Measurements from ENCODE around the gene SNTB2.
"Not testable (repeated sequence)": the region's sequence is repeated elsewhere in the genome, so short reads cannot be mapped to it uniquely, and the experiment has no call there.

SNTB2 gene

DNA sequence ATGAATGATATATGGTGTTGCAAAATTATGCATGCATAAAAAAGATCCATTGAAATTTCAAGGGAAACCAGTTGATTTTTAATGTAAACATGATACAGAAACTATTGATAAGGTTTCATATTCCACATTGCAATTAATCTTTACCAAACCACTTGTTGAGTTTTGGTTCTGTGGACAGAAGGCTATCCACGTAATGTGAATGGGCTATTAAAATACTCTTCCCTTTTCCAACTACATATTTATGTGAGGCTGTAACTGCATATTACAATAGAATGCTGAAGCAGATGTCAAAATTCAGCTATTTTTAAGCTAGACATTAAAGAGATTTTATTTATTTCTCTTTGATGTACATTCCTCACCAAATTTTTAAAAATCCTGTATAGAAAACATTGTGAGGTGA, 90.4 kb downstream of the SNTB2 start:
- FAIRE-seq (no peak), DNase-seq (ENCODE audit: insufficient read length, low spot score) (no peak)

DNA sequence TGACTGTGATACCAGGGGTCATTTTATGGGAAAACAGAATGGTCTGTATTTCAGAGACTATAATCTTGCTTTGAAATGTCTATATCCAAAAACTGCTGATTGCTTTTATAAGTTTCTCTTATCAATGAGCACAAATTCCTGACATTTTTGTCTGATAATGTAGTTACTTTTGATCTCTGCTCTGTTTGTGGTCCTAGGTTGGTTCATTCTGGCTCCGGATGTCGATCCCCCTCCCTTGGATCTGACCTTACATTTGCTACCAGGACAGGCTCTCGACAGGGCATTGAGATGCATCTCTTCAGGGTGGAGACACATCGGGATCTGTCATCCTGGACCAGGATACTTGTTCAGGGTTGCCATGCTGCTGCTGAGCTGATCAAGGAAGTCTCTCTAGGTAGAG, 96.9 kb downstream of the SNTB2 start:
- FAIRE-seq = no peak

DNA sequence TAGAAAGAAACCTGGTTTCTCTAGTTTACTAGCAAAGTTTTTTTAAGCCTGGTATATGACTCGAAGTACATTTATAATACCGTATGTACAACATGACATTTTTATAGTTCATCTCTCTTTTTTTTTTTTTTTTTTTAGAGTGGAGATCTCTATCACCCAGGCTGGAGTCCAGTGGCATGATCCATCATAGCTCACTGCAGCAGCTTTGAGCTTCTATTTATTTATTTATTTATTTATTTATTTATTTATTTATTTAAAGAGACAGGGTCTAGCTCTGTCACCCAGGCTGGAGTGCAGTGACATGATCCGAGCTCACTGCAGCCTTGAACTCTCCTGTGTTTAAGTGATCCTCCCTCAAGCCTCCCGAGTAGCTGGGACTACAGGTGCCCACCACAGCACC, 98.3 kb downstream of the SNTB2 start:
- no peak for FAIRE-seq
- DNase-seq (ENCODE audit: insufficient read length, low spot score) = no peak

More for the DNA sequence above, 96.9 kb downstream of the SNTB2 start:
- DNase-seq (ENCODE audit: insufficient read length, low spot score) = no peak

DNA sequence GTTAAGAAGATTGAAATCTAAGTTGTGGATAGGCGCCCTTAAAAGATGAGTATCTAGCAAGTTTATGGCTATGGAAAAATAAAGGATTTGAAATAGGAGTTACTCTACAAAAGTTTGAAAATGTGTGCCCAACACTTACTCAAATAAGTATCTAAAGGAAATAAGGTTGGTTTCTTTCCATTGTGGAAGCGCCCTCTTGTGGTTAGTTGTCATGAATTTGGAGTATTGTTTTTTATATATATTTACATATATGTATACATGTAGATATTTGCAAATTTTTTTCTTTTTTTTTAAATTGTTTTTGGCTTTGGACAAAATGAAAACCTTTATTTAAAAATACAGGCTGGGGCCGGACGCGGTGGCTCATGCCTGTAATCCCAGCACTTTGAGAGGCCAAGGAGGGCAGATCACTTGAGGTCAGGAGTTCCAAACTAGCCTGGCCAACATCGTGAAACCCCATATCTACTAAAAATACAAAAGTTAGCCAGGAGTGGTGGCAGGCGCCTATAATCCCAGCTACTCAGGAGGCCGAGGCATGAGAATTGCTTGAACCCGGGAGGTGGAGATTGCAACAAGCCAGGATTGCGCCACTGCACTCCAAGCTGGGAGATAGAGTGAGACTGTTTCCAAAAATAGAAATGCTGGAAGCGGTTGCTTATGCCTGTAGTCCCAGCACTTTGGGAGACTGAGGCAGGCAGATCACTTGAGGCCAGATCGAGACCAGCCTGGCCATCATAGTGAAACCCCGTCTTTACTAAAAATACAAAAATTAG, 100.2 kb downstream of the SNTB2 start:
- FAIRE-seq (peak; percentile 44), DNase-seq (ENCODE audit: insufficient read length, low spot score) (peak; percentile 22)

DNA sequence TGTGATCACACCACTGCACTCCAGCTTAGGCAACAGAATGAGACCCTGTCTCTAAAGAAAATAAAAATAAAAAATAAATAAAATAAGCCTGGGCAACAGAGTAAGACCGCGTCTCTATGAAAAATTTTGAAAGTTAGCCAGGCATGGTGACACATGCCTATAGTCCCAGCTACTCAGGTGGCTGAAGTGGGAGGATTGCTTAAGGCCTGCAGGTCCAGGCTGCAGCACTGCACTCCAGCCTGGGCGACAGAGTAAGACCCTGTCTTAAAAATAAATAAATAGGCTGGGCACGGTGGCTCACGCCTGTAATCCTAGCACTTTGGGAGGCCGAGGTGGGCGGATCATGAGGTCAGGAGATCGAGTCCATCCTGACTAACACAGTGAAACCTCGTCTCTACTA, 104.7 kb downstream of the SNTB2 start:
- not testable (repeated sequence) for FAIRE-seq; DNase-seq (ENCODE audit: insufficient read length, low spot score)

DNA sequence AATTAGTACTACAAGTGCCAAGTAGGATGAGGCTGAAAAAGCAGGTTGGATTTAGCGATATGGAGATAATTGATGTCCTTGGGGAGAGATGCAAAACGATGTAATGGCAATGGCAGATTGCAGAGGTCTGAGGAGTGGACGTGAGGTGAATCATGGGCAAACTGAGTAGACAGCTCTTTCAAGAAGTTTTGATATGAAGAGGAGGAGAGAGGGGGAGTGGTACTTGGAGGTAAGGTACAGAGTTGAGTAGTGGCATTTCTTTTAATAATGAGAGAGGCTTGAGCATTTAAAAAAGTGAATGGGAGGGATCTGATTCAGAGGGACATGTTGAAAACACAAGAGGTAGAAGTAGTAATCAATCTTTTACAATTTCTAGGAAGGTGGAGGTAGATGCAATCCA, 106.4 kb downstream of the SNTB2 start:
- FAIRE-seq (no peak), DNase-seq (ENCODE audit: insufficient read length, low spot score) (no peak)

DNA sequence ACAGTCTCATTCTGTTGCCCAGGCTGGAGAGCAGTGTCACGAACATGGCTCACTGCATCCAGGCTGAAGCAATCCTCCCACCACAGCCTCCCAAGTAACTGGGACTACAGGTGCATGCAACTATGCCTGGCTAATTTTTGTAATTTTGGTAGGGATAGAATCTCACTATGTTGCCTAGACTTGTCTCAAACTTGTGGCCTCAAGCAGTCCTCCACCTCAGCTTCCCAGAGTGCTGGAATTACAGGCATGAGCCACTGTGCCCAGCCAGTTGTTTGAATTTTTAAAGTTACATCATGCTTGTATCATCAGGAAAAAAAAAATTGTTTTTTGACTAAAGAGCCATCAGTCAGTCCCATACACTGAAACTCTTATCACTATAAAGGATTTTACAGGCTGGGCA, 107.1 kb downstream of the SNTB2 start:
- no peak for FAIRE-seq

DNA sequence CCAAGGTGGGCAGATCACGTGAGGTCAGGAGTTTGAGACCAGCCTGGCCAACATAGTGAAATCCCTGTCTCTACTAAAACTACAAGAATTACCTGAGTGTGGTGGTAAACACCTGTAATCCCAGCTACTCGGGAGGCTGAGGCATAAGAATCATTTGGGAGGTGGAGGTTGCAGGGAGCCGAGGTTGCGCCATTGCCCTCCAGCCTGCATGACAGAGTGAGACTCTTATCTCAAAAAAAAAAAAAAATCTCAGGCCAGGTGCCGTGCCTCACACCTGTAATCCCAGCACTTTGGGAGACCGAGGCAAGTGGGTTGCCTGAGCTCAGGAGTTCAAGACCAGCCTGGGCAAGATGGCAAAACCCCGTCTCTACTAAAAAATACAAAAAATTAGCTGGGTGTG, 109.8 kb downstream of the SNTB2 start:
- not testable (repeated sequence) for DNase-seq (ENCODE audit: insufficient read length, low spot score); FAIRE-seq

More for the DNA sequence above, 107.1 kb downstream of the SNTB2 start:
- no peak for DNase-seq (ENCODE audit: insufficient read length, low spot score)

DNA sequence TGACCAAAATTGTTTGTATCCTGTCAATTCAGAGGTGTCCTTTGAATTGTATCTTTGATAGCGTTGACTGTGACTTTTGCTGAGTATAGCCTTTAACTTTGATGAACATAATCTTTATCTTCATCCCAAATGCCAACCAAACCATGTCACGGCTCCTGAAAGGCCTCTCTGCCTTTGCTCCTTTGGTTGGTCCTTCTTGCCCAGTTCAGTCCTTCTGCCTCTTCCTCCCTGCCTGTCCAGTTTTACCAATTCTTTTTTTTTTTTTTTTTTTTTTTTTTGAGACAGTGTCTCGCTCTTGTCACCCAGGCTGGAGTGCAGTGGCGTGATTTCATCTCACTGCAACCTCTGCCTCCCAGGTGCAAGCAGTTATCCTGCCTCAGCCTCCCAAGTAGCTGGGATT, 111.3 kb downstream of the SNTB2 start:
- no peak for FAIRE-seq
- no peak for DNase-seq (ENCODE audit: insufficient read length, low spot score)

DNA sequence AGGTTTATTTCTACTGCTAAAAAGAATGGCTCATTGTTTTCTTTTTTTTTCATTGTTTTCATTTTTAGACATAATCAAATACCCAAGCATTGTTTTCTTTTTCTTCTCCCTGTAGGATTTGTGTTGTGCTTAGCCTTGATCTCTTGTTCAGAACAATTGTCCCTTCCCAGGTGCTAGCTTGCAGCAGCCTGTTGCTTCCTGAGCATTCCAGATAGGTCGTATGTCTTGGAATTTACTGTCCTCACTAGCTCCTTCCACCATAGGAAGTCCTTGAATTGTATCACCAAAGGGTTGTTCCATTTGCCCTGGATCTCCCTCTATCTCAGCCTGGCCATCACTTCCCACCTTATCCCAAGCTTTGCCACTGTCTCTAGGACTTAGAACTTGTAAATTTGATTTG, 114.2 kb downstream of the SNTB2 start:
- FAIRE-seq (no peak), DNase-seq (ENCODE audit: insufficient read length, low spot score) (no peak)

DNA sequence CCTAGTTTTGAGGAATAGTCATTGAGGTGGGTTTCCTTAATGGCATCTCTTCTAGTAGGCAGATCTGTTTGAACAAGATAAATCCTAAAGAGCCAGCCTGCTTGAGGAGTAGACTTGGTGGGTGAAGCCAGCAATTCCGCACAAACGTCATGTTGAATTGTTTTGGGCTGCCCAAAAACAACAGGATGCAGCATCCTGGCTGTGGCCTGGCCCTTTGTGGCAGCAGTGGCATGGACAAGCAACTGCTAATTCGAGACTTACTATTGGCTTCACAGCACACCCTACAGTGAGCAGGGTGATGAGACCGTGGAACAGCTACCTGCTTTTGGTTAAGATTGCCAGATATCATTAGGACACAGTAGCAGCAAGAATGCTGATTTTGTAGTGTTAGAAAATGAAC, 114.9 kb downstream of the SNTB2 start:
- FAIRE-seq (no peak), DNase-seq (ENCODE audit: insufficient read length, low spot score) (no peak)

DNA sequence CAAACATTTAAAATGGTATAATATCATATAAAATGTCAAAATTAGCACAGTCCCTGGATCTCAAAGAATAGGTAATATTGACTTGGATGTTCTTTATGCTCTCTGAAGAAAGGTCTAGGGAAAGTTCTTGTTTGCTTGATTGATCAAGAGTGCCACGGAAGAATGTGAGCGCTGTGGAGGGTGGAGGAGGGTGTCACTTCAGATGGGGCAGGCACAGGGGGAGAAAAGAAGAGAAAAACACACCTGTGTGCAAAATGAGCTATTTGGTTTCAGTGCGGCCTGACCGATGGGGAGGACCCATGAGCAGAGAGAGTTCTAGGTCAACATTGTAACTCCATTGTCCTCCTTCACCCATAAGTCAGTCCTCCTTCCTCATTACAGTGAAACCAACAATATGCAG, 115.3 kb downstream of the SNTB2 start:
- DNase-seq (ENCODE audit: insufficient read length, low spot score) (no peak), FAIRE-seq (no peak)

DNA sequence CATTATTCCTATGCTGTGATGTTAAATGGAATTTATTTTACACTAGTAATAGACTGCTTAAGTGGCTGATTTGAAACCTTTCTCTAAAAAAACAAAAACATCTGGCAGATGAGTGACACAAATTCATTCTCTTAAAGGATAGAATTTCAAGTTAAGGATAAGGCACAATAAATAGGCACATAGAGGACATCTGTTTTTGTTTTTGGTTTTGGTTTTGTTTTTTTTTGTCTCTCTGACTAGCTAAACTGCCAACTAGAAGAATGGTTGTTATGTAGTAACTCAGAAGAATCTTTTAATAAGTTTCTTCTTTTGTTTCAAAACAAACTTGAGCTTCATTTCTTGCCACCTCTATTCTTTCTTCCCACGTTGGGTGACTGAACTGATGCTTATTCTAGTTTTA, 119.1 kb downstream of the SNTB2 start:
- FAIRE-seq = no peak
- DNase-seq (ENCODE audit: insufficient read length, low spot score) = no peak

DNA sequence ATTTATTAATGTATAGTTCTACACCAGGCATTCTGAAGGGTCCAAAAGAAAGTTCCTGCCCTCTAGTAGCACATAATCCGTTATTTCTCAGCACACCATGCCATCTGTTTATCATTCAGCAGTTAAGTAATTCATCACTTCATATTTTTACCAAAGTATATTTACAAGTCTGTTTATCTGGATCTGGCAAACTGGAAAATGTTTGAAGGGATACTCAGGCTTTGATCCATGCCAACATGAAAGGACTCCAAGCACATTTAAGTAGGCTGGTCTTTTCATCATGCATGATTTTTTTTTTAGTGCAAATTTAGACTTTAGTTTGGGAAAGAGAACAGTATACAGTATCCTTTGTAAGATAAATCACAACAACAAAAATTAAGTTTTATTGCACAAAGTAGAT, 120.1 kb downstream of the SNTB2 start:
- FAIRE-seq (no peak), DNase-seq (ENCODE audit: insufficient read length, low spot score) (no peak)

DNA sequence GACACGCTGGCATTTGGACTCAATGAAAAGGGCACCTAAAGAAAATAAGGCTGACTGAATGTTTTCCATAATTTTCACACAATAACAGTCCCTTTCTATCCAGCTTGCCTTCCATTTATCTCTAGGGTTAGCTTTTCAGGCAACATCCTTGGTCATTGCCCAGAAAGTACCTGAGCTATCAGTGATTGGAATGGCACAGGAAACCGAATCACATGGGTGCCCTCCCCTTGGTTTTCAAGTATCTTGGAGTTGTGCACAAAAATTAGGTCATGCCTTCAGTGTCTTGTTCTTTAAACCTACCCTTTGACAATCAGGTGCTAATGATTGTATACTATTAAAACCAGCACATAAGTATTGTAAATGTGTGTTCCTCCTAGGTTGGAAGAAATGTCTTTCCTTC, 120.9 kb downstream of the SNTB2 start:
- no peak for FAIRE-seq
- DNase-seq (ENCODE audit: insufficient read length, low spot score) = no peak

DNA sequence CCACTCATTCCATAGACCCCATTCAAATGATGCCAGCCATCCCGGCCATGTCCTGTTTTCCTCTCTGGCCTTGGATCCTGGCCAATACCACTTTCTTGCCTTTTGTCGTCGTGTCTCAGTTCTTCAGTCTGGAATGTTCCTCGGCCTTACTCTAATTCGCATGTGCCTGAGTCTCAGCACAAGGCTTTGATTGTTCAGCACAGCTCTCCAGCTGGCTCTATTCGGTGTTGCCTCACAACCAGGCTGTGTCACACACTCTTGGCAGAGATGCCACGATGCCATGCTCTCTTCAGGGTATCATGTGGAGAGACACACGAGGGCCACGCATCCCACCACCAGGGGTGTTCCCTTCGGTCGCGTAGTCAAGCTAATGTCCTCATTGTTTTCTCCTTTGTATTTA, 122.4 kb downstream of the SNTB2 start:
- FAIRE-seq (no peak), DNase-seq (ENCODE audit: insufficient read length, low spot score) (no peak)

DNA sequence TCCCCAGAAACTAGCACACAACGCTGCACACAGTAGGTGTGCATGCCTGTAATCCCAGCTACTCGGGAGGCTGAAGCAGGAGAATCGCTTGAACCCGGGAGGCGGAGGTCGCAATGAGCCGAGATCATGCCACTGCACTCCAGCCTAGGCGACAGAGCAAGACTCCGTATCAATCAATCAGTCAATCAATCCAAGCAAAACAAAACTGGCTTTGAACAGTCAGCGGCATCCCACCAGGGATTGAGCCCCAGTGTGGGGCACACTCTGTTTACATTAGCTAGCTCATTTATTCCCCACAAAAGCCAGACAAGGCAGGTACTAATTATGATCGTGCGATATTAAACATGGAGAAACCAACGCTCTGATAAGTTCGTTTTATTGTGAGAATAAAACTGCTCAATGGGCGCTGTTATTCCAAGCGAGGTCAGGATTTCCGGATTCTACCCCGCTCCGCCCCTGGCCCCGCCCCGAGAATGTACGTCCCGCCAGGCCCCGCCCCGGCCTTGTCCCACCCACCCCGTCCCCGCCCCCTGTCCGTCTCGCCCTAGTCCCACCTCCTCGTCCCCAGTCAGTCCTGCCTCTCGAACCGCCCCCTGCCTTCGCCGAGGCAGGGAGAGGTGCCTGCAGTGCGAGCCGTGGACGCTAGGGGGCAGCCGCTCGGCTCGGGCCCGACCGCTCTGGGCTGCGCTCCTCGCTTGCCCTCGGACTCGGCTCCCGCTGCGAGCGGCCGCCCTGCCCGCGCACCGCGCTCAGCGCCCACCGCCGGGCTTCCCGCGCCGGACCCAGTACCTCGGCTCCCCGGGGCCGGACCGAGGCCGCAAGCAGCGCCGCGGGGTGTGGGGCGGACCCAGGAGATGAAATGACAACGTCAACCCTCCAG, 123.9 kb downstream of the SNTB2 start, which contains the start of gene VPS4A:
VPS4A (plus strand) TSS at position 698 of the 880 bp plus-strand sequence; CDS start at position 860, 162 bp downstream.
- FAIRE-seq = peak; percentile 92
- DNase-seq (ENCODE audit: insufficient read length, low spot score) = peak; percentile 98

DNA sequence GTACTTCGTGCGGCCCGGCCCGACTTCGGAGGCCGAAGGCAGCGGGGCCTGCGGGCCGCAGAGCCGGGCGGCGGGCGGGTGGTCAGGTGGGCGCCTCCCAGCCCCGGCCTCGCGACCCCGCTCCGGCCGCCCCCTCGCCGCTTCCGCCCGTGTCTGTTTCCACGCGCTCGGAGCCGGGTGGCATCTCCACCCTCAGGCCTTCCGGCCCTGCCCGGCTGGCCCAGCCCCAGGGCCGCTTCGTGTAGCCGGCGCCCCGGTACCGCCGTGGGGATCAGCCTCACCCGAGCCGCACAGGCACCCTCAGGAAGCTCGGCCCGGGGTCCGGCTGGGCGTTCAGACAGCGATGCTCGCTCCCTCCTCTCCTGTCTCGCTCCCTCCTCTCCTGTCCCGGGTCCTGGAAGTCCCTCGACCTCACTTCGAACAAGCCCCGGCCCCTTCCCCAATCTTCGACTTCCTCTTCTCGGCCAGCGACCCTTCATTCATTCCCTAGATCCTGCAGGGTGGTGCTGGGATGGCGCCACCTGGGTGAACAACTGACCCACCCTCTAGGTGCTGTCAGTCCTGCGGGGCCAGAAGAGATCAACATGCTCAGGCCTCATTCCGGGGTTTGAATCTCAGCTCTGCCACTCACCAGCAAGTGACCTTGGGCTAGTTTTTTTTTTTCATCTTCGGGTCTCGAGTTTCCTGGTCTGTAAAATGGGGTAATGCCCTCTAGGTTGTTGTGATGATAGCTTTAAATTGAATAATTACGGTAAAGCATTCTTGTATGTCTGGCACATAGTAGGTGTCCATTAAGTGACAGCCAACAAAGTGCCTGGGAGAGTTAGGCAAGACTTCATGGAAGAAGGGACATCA, 124.8 kb downstream of the SNTB2 start:
- peak; percentile 72 for FAIRE-seq
- DNase-seq (ENCODE audit: insufficient read length, low spot score) = peak; percentile 58

DNA sequence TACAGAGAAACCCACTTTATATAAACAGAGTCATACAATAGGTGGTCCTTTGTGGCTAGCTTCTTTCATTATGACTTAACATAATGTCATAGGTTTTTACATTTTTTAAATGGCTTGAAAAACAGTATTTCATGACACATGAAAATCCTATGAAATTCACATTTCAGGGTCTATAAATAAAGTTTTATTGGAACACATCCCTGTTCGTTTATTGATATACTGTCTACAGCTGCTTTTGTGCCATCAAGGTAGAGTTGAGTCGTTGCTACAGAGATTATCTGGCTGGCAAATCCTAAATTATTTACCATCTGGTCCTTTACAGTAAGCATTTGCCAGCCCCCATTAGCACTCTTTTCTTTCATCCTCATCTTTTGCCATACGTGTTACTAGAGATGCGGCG, 126.5 kb downstream of the SNTB2 start:
- FAIRE-seq = no peak
- no peak for DNase-seq (ENCODE audit: insufficient read length, low spot score)

DNA sequence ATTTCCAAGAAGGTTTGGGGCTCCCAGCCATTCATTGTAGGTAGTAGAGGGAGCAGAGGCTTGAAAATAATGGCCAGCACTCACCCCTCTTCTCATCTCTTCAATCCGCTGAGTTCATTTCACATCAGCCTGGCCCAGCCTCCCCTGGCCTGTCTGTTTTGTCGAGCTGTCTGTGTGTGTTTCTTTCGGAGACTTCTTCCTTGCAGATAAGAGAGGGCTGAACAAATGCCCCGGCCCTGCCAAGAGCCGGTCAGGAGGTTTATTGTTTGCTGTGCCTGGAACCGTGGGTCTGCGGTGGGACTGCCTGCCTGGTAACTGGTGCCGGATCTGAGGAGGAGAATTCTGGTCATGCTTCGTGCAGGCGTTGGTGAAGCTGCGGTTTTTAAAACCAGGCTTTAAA, 127.6 kb downstream of the SNTB2 start:
- DNase-seq (ENCODE audit: insufficient read length, low spot score) (no peak), FAIRE-seq (no peak)

All from GM19239 (cell line).